ENCODE measurements around the gene ARHGAP6. TPM values are rescaled to one million over a fixed set of nuclear protein-coding genes. Genes with fewer than 3 reads are reported as not detected.

Gene ARHGAP6
- total and polyA plus RNA-seq, 2 of the 4 experiments (the other 2 are of a cell fraction): 1.4 to 1.8 TPM

- Histone ChIP-seq H2AK5ac (ENCODE audit: low read depth, low read length) (no peak overlapping the region), H3K14ac (replicated peaks; ENCODE audit: low read depth, low read length) (no peak overlapping the region), H2AK9ac (replicated peaks; ENCODE audit: low read depth, low read length, poor library complexity) (no peak overlapping the region), H4K20me1 (ENCODE audit: insufficient read depth, low read length) (no peaks in the 10 kb centered on the region), H3K18ac (ENCODE audit: low read depth, low read length) (no peak overlapping the region), H3K9me3 (ENCODE audit: control insufficient read depth, insufficient read depth, low read length) (no peaks in the 10 kb centered on the region), H3K27me3 (ENCODE audit: control insufficient read depth, insufficient read depth, low read length) (no peaks in the 10 kb centered on the region), H3K4me2 (ENCODE audit: low read depth, low read length) (no peak overlapping the region), H3K23ac (ENCODE audit: low read depth, low read length) (no peak overlapping the region), H3K4me3 (ENCODE audit: insufficient read depth, low read depth, low read length) (no peak overlapping the region), H2AFZ (replicated peaks; ENCODE audit: low read length, poor library complexity) (no peak overlapping the region), H2BK20ac (ENCODE audit: low read depth, low read length) (no peak overlapping the region), H3K27ac (ENCODE audit: insufficient read depth, low read length) (no peak overlapping the region), H2BK15ac (ENCODE audit: low read depth, low read length) (no peak overlapping the region), H2BK5ac (ENCODE audit: low read depth, low read length, poor library complexity, severe bottlenecking) (no peak overlapping the region), H4K8ac (ENCODE audit: low read depth in 2 of 2, low read length in 2 of 2) (no peak overlapping the region), H2BK120ac (ENCODE audit: low read depth, low read length) (no peak overlapping the region), H3K4me1 (ENCODE audit: control insufficient read depth, insufficient read depth, low read length) (peaks cover 7% of the 10 kb centered on the region), H3K79me1 (ENCODE audit: low read depth in 1 of 2, low read length in 2 of 2) (no peaks in the 10 kb centered on the region), H4K5ac (ENCODE audit: low read depth, low read length) (no peak overlapping the region), H3K56ac (ENCODE audit: extremely low read depth, insufficient read depth, low read length) (no peak overlapping the region), H3K9ac (ENCODE audit: low read depth, low read length) (no peak overlapping the region), H3K36me3 (ENCODE audit: control insufficient read depth, insufficient read depth, low read length) (no peaks in the 10 kb centered on the region), H3K4ac (ENCODE audit: low read depth, low read length) (no peak overlapping the region), H3K9me1 (ENCODE audit: insufficient read depth, low read length) (no peaks in the 10 kb centered on the region), H4K91ac (ENCODE audit: insufficient read depth, low read depth, low read length) (no peak overlapping the region)
- dilution Hi-C loops (cut with HindIII; ENCODE audit: low sequenced_read_pairs, unreplicated experiment) (no loop called here), in situ Hi-C loops (cut with MboI; ENCODE audit: low sequenced_read_pairs) (no loop called here), intact Hi-C loops (cut with micrococcal nuclease) (no loop called here)
- TF ChIP-seq CEBPB (IDR thresholded peaks at IDR 0.05; ENCODE audit: low read depth, low read length) (no peak), MAZ (IDR thresholded peaks at IDR 0.05; ENCODE audit: borderline replicate concordance, low read depth, low read length) (no peak), BHLHE40 (IDR thresholded peaks at IDR 0.05; ENCODE audit: low read depth, low read length) (no peak), CTCF (conservative IDR thresholded peaks at IDR 0.05; ENCODE audit: low read depth, low read length) (no peak), MAFK (IDR thresholded peaks at IDR 0.05; ENCODE audit: low read depth, low read length) (no peak), RCOR1 (IDR thresholded peaks at IDR 0.05; ENCODE audit: insufficient replicate concordance, low read length) (no peak), USF2 (IDR thresholded peaks at IDR 0.05; ENCODE audit: low read depth, low read length) (no peak), RAD21 (IDR thresholded peaks at IDR 0.05; ENCODE audit: low read length) (no peak)
- ChIA-PET CTCF (no interaction called here), POLR2A (ENCODE audit: unreplicated experiment) (no interaction called here)
- no peak for ATAC-seq (ENCODE audit: low read depth)
- 52% methylated on average over 2 of the region's 2 CpGs; no CpG with 5 or more reads in 1 of the 2 experiments for WGBS, 2 experiments (ENCODE audit: extremely low coverage in 2 of 2, insufficient read length in 1 of 2)
- DNase-seq: no peak
- BruUV-seq (replicated peaks): no TSS peak
Measured at GRCh38 chrX:11257711-11258110, 408.0 kb downstream of the ARHGAP6 start.
